Measurements from ENCODE around the gene MICAL1. TPM values are rescaled to one million over a fixed set of nuclear protein-coding genes. Genes with fewer than 3 reads are reported as not detected.

Gene MICAL1
- total RNA-seq, 6 experiments from 2014 or later: 37.9 to 44.9 (median 40.4) TPM

GRCh38 chr6:109493865-109494264, 38.3 kb upstream of the MICAL1 start:
- Mint-ChIP-seq H3K27me3 (ENCODE audit: insufficient read depth) (peaks cover 27% of the 10 kb centered on the region), H3K4me1 (ENCODE audit: low read depth) (peaks cover 10% of the 10 kb centered on the region), H3K9me3 (no peaks in the 10 kb centered on the region), H3K27ac (no peak overlapping the region), H3K4me3 (no peak overlapping the region), H3K36me3 (ENCODE audit: low read depth) (no peaks in the 10 kb centered on the region)
- TF ChIP-seq, protein P1, sequence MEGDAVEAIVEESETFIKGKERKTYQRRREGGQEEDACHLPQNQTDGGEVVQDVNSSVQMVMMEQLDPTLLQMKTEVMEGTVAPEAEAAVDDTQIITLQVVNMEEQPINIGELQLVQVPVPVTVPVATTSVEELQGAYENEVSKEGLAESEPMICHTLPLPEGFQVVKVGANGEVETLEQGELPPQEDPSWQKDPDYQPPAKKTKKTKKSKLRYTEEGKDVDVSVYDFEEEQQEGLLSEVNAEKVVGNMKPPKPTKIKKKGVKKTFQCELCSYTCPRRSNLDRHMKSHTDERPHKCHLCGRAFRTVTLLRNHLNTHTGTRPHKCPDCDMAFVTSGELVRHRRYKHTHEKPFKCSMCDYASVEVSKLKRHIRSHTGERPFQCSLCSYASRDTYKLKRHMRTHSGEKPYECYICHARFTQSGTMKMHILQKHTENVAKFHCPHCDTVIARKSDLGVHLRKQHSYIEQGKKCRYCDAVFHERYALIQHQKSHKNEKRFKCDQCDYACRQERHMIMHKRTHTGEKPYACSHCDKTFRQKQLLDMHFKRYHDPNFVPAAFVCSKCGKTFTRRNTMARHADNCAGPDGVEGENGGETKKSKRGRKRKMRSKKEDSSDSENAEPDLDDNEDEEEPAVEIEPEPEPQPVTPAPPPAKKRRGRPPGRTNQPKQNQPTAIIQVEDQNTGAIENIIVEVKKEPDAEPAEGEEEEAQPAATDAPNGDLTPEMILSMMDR (IDR thresholded peaks at IDR 0.05): no peak
- no peak for DNase-seq

DNA sequence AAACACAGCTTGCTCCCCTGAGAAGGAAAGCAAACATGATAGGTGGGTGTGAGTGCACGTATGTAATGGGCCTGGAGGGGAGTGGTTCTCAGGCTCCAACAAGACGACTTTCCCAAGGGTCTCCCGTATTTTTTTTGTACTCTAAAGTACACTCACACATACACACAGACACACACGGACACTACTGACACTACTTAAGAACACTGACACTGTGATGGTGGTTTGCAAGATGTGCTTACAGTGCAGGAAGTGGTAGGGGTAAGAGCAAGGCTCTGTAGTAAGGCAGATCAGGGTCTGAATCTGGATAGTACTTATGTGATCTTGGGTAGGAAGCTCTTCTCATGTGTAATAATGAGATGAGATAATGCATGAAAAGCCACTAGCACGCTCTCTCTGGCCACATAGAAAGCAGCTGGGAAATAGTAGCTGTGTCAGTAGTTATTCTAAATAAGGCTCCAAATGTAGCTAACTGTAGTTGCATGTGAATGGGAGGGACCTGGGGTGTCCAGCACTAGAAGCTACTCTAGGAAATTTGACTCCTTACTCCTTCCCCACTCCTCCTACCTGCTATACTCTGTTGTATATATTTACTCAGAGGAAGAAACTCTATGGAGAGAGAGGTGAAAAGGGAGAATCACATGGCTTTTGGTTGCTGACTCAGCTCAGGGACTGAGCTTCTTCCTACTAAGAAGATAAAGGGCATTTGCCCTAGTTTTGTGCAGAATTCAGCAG, 35.8 kb upstream of the MICAL1 start:
- Mint-ChIP-seq H3K36me3 (ENCODE audit: low read depth) (no peaks in the 10 kb centered on the region), H3K27me3 (ENCODE audit: insufficient read depth) (peaks cover 27% of the 10 kb centered on the region), H3K27ac (no peak overlapping the region), H3K4me1 (ENCODE audit: low read depth) (peaks cover 5% of the 10 kb centered on the region), H3K9me3 (no peaks in the 10 kb centered on the region), H3K4me3 (no peak overlapping the region)
- DNase-seq: no peak
- TF ChIP-seq, protein P1 (IDR thresholded peaks at IDR 0.05): no peak

- H3K4me1 Mint-ChIP-seq (ENCODE audit: low read depth): no peaks in the 10 kb centered on the region
Measured at GRCh38 chr6:109490713-109491112, 35.1 kb upstream of the MICAL1 start.

DNA sequence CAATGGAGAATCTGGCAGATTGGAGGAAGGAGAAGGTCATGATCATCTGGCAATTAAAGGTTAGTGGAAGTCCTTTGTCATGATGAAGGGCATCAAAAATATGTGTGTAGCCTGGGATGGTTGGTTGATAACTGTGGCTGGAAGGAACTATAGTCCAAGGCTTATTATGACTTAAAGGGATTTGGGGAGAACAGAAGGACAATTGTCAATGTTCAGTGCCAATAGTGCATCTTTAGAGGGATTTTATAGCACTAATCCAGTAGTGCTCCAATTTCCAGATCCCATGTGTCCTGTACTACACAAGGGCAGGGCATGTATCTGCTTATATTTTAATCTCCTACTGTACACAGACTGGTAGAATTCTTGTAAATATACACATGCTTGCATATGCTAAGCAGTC, 32.4 kb upstream of the MICAL1 start:
- H3K4me3 Mint-ChIP-seq: no peak overlapping the region
- H3K27me3 Mint-ChIP-seq (ENCODE audit: insufficient read depth): peaks cover 19% of the 10 kb centered on the region
- no peaks in the 10 kb centered on the region for H3K36me3 Mint-ChIP-seq (ENCODE audit: low read depth)
- H3K27ac Mint-ChIP-seq: no peak overlapping the region
- peaks cover 6% of the 10 kb centered on the region for H3K4me1 Mint-ChIP-seq (ENCODE audit: low read depth)
- TF ChIP-seq, protein P1 (IDR thresholded peaks at IDR 0.05): no peak
- no peak for DNase-seq
- H3K9me3 Mint-ChIP-seq: no peaks in the 10 kb centered on the region

More at GRCh38 chr6:109490713-109491112, 35.1 kb upstream of the MICAL1 start:
- no peak overlapping the region for H3K27ac Mint-ChIP-seq
- DNase-seq: no peak
- H3K36me3 Mint-ChIP-seq (ENCODE audit: low read depth): no peaks in the 10 kb centered on the region
- no peaks in the 10 kb centered on the region for H3K9me3 Mint-ChIP-seq
- no peak overlapping the region for H3K4me3 Mint-ChIP-seq
- TF ChIP-seq, protein P1 (IDR thresholded peaks at IDR 0.05): no peak
- H3K27me3 Mint-ChIP-seq (ENCODE audit: insufficient read depth): peaks cover 22% of the 10 kb centered on the region

DNA sequence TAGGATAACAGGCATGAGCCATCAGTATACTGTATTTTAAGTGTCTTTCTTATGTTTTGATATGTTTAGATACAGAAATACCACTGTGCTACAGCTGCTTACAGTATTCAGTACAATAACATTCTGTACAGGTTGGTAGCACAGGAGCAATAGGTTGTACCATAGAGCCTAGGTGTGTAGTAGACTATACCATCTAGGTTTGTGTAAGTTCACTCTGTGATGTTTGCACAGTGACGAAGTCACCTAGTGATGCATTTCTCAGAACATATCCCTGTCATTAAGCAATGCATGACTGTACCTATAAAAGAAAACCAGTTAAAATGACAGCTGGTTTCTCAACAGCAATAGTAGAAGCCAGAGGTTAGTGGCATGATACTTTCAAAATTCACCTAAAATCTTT, 30.5 kb upstream of the MICAL1 start:
- peaks cover 23% of the 10 kb centered on the region for H3K4me1 Mint-ChIP-seq (ENCODE audit: low read depth)
- H3K36me3 Mint-ChIP-seq (ENCODE audit: low read depth): peaks cover 16% of the 10 kb centered on the region
- no peak overlapping the region for H3K27ac Mint-ChIP-seq
- H3K9me3 Mint-ChIP-seq: no peaks in the 10 kb centered on the region
- TF ChIP-seq, protein P1 (IDR thresholded peaks at IDR 0.05): no peak
- no peak overlapping the region for H3K4me3 Mint-ChIP-seq
- H3K27me3 Mint-ChIP-seq (ENCODE audit: insufficient read depth): peaks cover 14% of the 10 kb centered on the region
- no peak for DNase-seq

All from HFFc6 (cell line).